HepG2 (cell line): ENCODE measurements around the gene DDX18. TPM values are rescaled to one million over a fixed set of nuclear protein-coding genes. Genes with fewer than 3 reads are reported as not detected.

ENCODE experiments used
- ATAC-seq: fragments of 200-7000 bp; cut with Tn5 transposase; 3 replicates; pipeline ENCODE4 v1.9.1; 2020; ENCODE audit warnings: mild to moderate bottlenecking, moderate library complexity
- BruUV-seq: library from RNA; stranded (reverse); fragments of 400-500 nt; replicated peaks from 2 replicates; lab custom pipeline; 2021; lab: Mats Ljungman, UMichigan
- CTCF ChIA-PET: fragments of 300-600 bp; formaldehyde crosslinking; extraction: SDS; loops from one replicate; lab custom pipeline; 2021; ENCODE audit warnings: low total read pairs, inconsistent platforms, low intra/inter-chr PET ratio; lab: Yijun Ruan, JAX
- POLR2A ChIA-PET: fragments of 350-600 bp; sonication (Branson Sonifier 250); formaldehyde crosslinking; loops from one replicate; lab custom pipeline; 2020; ENCODE audit warnings: antibody characterized with exemption, inconsistent platforms; lab: Yijun Ruan, JAX
- DNase-seq: peaks from one replicate; pipeline ENCODE4 v3.0.0-alpha.2; 2015; ENCODE audit warnings: low spot score
- FAIRE-seq: peaks from 3 replicates; lab custom pipeline; 2011; peaks lifted over from hg19 to GRCh38; lab: Jason Lieb, UNC
- H2AFZ ChIP-seq: one replicate; pipeline ENCODE4 v1.6.1; 2011; ENCODE audit warnings: low read length, inconsistent platforms
- H3K27ac ChIP-seq: fragments of 300-600 bp; 3 replicates; pipeline ENCODE4 v1.8.0; 2011; ENCODE audit warnings: mixed run types, mild to moderate bottlenecking, mixed read lengths, low read length, inconsistent platforms; ENCODE audit not compliant: insufficient read depth; ENCODE audit errors: extremely low read length
- H3K27me3 ChIP-seq, 2 experiments: fragments of 200-600 bp in 1 of 2; 2 replicates in 1 of 2; 3 replicates in 1 of 2; pipeline versions ENCODE4 v1.6.0 to v1.8.0; 2011; ENCODE audit warnings: low read length in 2 of 2, mild to moderate bottlenecking in 2 of 2, moderate library complexity in 2 of 2, inconsistent platforms in 1 of 2; ENCODE audit not compliant: insufficient read depth in 2 of 2, control insufficient read depth in 1 of 2
- H3K36me3 ChIP-seq, 2 experiments: fragments of 200-600 bp in 1 of 2; replicated peaks in 1 of 2; 2 replicates in 1 of 2; 3 replicates in 1 of 2; pipeline versions ENCODE4 v1.5.1 to v1.8.0; 2011; ENCODE audit warnings: low read length in 2 of 2, inconsistent platforms in 1 of 2; ENCODE audit not compliant: insufficient read depth in 2 of 2, control insufficient read depth in 1 of 2
- H3K4me1 ChIP-seq: 2 replicates; pipeline ENCODE4 v1.5.1; 2012; ENCODE audit warnings: low read length, inconsistent platforms; ENCODE audit not compliant: insufficient read depth
- H3K4me2 ChIP-seq: 2 replicates; pipeline ENCODE4 v1.6.0; 2011; ENCODE audit warnings: low read depth, low read length, inconsistent platforms
- H3K4me3 ChIP-seq, 3 experiments: fragments of 200-600 bp in 1 of 3; sonication (generic), shearing (Covaris generic) in 1 of 3; replicated peaks in 1 of 3; 2 replicates each; pipeline ENCODE4 v1.5.1; 2011 to 2016; ENCODE audit warnings: low read length in 3 of 3, inconsistent platforms in 2 of 3, low read depth in 2 of 3, mild to moderate bottlenecking in 2 of 3, control low read depth in 1 of 3, mixed read lengths in 1 of 3; ENCODE audit not compliant: insufficient read depth in 1 of 3
- H3K79me2 ChIP-seq: one replicate; pipeline ENCODE4 v1.6.1; 2011; ENCODE audit warnings: low read length, inconsistent platforms; ENCODE audit not compliant: insufficient read depth
- H3K9ac ChIP-seq: 2 replicates; pipeline ENCODE4 v1.6.0; 2011; ENCODE audit warnings: mild to moderate bottlenecking, low read depth, low read length, inconsistent platforms; ENCODE audit not compliant: insufficient read depth
- H3K9me3 ChIP-seq: 2 replicates; pipeline ENCODE4 v1.5.1; 2012; ENCODE audit warnings: mild to moderate bottlenecking, low read length
- H4K20me1 ChIP-seq: 2 replicates; pipeline ENCODE4 v1.6.0; 2011; ENCODE audit warnings: inconsistent platforms, mild to moderate bottlenecking, low read length, moderate library complexity; ENCODE audit not compliant: insufficient read depth
- ARNTL ChIP-seq: sonication (generic); formaldehyde crosslinking; IDR thresholded peaks from 2 replicates; pipeline ENCODE4 v1.4.0; 2020; ENCODE audit warnings: mild to moderate bottlenecking, missing genetic modification reagents
- HNRNPL ChIP-seq: fragments of 200-400 bp; formaldehyde crosslinking; IDR thresholded peaks from 2 replicates; pipeline ENCODE4 v1.6.1; 2017; ENCODE audit warnings: mild to moderate bottlenecking, low read depth, low read length
- KLF13 ChIP-seq: sonication (generic); formaldehyde crosslinking; IDR thresholded peaks from 2 replicates; pipeline ENCODE4 v1.4.0; 2020; ENCODE audit warnings: mild to moderate bottlenecking, missing genetic modification reagents
- KMT2A ChIP-seq: sonication (generic); formaldehyde crosslinking; IDR thresholded peaks from 2 replicates; pipeline ENCODE4 v1.4.0; 2020; ENCODE audit warnings: missing genetic modification reagents
- REXO4 ChIP-seq: sonication (generic); formaldehyde crosslinking; IDR thresholded peaks from 2 replicates; pipeline ENCODE4 v1.8.0; 2022; ENCODE audit warnings: missing genetic modification reagents, mild to moderate bottlenecking, borderline replicate concordance
- ZC3H4 ChIP-seq: sonication (generic); formaldehyde crosslinking; IDR thresholded peaks from 2 replicates; pipeline ENCODE4 v1.4.0; 2020; ENCODE audit warnings: missing genetic modification reagents, borderline replicate concordance
- ZNF230 ChIP-seq: sonication (generic); formaldehyde crosslinking; IDR thresholded peaks from 2 replicates; pipeline ENCODE4 v1.4.0; 2020; ENCODE audit warnings: mild to moderate bottlenecking, missing genetic modification reagents
- ZNF331 ChIP-seq: sonication (generic); formaldehyde crosslinking; IDR thresholded peaks from 2 replicates; pipeline ENCODE4 v1.4.0; 2020; ENCODE audit warnings: missing genetic modification reagents
- ZNF468 ChIP-seq: sonication (generic); formaldehyde crosslinking; IDR thresholded peaks from 2 replicates; pipeline ENCODE4 v1.8.0; 2022; ENCODE audit warnings: mild to moderate bottlenecking, moderate library complexity, missing genetic modification reagents
- ZNF549 ChIP-seq: sonication (generic); formaldehyde crosslinking; IDR thresholded peaks from 2 replicates; pipeline ENCODE4 v1.5.0; 2020; ENCODE audit warnings: missing genetic modification reagents
- ZNF607 ChIP-seq: sonication (generic); formaldehyde crosslinking; IDR thresholded peaks from 2 replicates; pipeline ENCODE4 v1.5.1; 2020; ENCODE audit warnings: missing genetic modification reagents, mild to moderate bottlenecking, borderline replicate concordance
- ZNF740 ChIP-seq: sonication (generic); formaldehyde crosslinking; IDR thresholded peaks from 2 replicates; pipeline ENCODE4 v1.4.0; 2020; ENCODE audit warnings: missing genetic modification reagents
- ZNF746 ChIP-seq: sonication (generic); formaldehyde crosslinking; IDR thresholded peaks from 2 replicates; pipeline ENCODE4 v1.8.0; 2022; ENCODE audit warnings: mild to moderate bottlenecking, missing genetic modification reagents
- ZNF772 ChIP-seq: sonication (generic); formaldehyde crosslinking; IDR thresholded peaks from 2 replicates; pipeline ENCODE4 v1.5.0; 2020; ENCODE audit warnings: mild to moderate bottlenecking, missing genetic modification reagents
- ZNF83 ChIP-seq: sonication (generic); formaldehyde crosslinking; IDR thresholded peaks from 2 replicates; pipeline ENCODE4 v1.4.0; 2020; ENCODE audit warnings: missing genetic modification reagents, mild to moderate bottlenecking, borderline replicate concordance
- ZNF891 ChIP-seq: sonication (generic); formaldehyde crosslinking; IDR thresholded peaks from 2 replicates; pipeline ENCODE4 v1.5.0; 2020; ENCODE audit warnings: mild to moderate bottlenecking, missing genetic modification reagents
- ZSCAN25 ChIP-seq: sonication (generic); formaldehyde crosslinking; IDR thresholded peaks from 2 replicates; pipeline ENCODE4 v1.8.0; 2022; ENCODE audit warnings: mild to moderate bottlenecking, missing genetic modification reagents
- WGBS: methylation state at CpG from one replicate; pipeline ENCODE4 v1.1.6; 2017; ENCODE audit warnings: low lambda C conversion rate; 5-methylcytosine and 5-hydroxymethylcytosine counted together
- in situ Hi-C: cut with HindIII; loops from 2 replicates; pipeline ENCODE4 v1.10.0; 2017; ENCODE audit warnings: low pct_unique_long_range_greater_than_20kb; ENCODE audit not compliant: extremely low pct_ligation_motif_present
- intact Hi-C: fragments of 100-400 bp; cut with micrococcal nuclease; formaldehyde crosslinking; loops from one replicate; pipeline ENCODE4 v1.10.0; 2022; ENCODE audit not compliant: unreplicated experiment
- polyA plus RNA-seq, 8 experiments: library from polyadenylated mRNA; depleted of rRNA in 3 of 8; stranded (reverse) in 7 of 8; unstranded in 1 of 8; fragments of >200 nt; fragmentation: Illumina TruSeq in 4 of 8; extraction: Trizol in 4 of 8; gene quantifications; 2 replicates each; pipeline versions ENCODE4 v1.2.1 to v1.2.3, GENCODE V29; 2011 to 2016; ENCODE audit warnings: low read depth in 4 of 8, missing spikeins in 1 of 8, mixed read lengths in 1 of 8; ENCODE audit not compliant: insufficient read depth in 1 of 8
- total RNA-seq, 5 experiments: library from RNA; depleted of rRNA; stranded (reverse); fragments of >200 nt; fragmentation: Illumina TruSeq; extraction: Trizol; gene quantifications; 2 replicates each; pipeline ENCODE4 v1.2.3, GENCODE V29; 2016; ENCODE audit warnings: low read depth in 1 of 5
- TF ChIP-seq, protein P1 (sequence below): sonication (generic); formaldehyde crosslinking; IDR thresholded peaks from 2 replicates; pipeline ENCODE4 v1.5.0; 2020; ENCODE audit warnings: missing genetic modification reagents, mild to moderate bottlenecking, borderline replicate concordance

The DDX18 gene
- total and polyA plus RNA-seq, 2 of the 13 experiments (the other 11 are each of a cell fraction or from before 2014, with no cell fraction given), result 64.0 to 134 TPM

DNA sequence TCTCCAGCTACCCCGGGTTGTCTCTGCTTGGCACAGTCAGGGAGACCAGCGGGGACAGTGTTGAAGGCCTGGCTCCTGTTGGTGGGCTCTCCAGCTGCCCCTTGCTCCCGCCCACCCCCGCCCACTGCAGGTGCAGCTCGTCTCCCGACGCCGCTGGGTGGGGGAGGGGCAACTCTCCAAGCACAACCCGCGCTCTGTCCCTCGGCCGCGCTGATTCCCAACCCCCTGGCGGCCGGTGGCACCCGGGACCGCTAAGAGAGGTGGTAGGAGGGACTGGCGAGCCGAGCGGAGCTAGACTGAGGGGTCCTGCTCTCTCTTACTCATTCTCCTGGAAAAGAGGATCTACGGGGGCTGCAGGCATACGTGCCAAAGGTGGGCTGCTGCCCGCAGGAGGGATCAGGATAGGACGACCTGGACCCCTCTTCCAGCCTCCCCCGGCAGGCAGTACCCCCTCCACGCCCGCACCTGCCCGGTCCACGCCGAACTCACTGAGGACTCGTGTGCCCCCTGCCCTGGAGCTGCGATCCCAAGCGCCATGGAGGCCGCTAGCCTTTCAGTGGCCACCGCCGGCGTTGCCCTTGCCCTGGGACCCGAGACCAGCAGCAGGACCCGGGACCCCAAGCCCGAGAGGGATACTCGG is 44.5 kb downstream of the DDX18 start:
- H2AFZ ChIP-seq, result no peak overlapping the region
- POLR2A ChIA-PET, result no interaction called here
- WGBS, result 74% methylated on average over 32 of the region's 41 CpGs
- H3K36me3 ChIP-seq, result no peaks in the 10 kb centered on the region
- no peaks in the 10 kb centered on the region for H3K9me3 ChIP-seq
- FAIRE-seq (no peak), ATAC-seq (no peak; the same call in 2 of the 3 replicates), DNase-seq (no peak)
- H3K4me2 ChIP-seq, result no peak overlapping the region
- CTCF ChIA-PET, result no interaction called here
- H3K4me3 ChIP-seq, result no peak overlapping the region
- TF ChIP-seq ZNF331 (CRISPR knock-in tag), result no peak
- no peak for TF ChIP-seq KMT2A (CRISPR knock-in tag)
- TF ChIP-seq ARNTL (CRISPR knock-in tag), result no peak
- TF ChIP-seq, protein P1, sequence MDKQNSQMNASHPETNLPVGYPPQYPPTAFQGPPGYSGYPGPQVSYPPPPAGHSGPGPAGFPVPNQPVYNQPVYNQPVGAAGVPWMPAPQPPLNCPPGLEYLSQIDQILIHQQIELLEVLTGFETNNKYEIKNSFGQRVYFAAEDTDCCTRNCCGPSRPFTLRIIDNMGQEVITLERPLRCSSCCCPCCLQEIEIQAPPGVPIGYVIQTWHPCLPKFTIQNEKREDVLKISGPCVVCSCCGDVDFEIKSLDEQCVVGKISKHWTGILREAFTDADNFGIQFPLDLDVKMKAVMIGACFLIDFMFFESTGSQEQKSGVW (CRISPR knock-in tag), result no peak
- TF ChIP-seq ZNF549 (CRISPR knock-in tag), result no peak
- TF ChIP-seq ZNF772 (CRISPR knock-in tag), result no peak
- no peak for TF ChIP-seq ZNF468 (CRISPR knock-in tag)
- 0 out of 2 replicates have a peak, but pooled peaks cover 4% of the 10 kb centered on the region for H3K4me1 ChIP-seq
- no TSS peak for BruUV-seq
- no peaks in the 10 kb centered on the region for H4K20me1 ChIP-seq
- in situ Hi-C loops, result no loop called here
- no peaks in the 10 kb centered on the region for H3K79me2 ChIP-seq
- 0 out of 5 replicates have a peak, but pooled peaks cover 0 to 2% of the 10 kb centered on the region in 2 experiments for H3K27me3 ChIP-seq
- no peak overlapping the region for H3K27ac ChIP-seq
- no peak overlapping the region for H3K9ac ChIP-seq
- intact Hi-C loops, result no loop called here

GRCh38 chr2:117859532-117859911 is 45.0 kb downstream of the DDX18 start:
- ATAC-seq (no peak), DNase-seq (no peak), FAIRE-seq (no peak)
- H3K4me3 ChIP-seq, result no peak overlapping the region
- no peak overlapping the region for H3K27ac ChIP-seq
- H3K4me1 ChIP-seq, result 0 out of 2 replicates have a peak, but pooled peaks cover 4% of the 10 kb centered on the region
- CTCF ChIA-PET, result no interaction called here
- POLR2A ChIA-PET, result no interaction called here
- H3K9ac ChIP-seq, result no peak overlapping the region
- H2AFZ ChIP-seq, result no peak overlapping the region
- intact Hi-C loops, result no loop called here
- in situ Hi-C loops, result no loop called here
- H3K79me2 ChIP-seq, result no peaks in the 10 kb centered on the region
- H3K9me3 ChIP-seq, result no peaks in the 10 kb centered on the region
- no TSS peak for BruUV-seq
- H3K4me2 ChIP-seq, result no peak overlapping the region
- no peaks in the 10 kb centered on the region for H3K36me3 ChIP-seq
- no peaks in the 10 kb centered on the region for H4K20me1 ChIP-seq
- H3K27me3 ChIP-seq, result 0 out of 5 replicates have a peak, but pooled peaks cover 0 to 2% of the 10 kb centered on the region in 2 experiments
- 77% methylated on average over 42 of the region's 44 CpGs for WGBS
- TF ChIP-seq ZNF83 (CRISPR knock-in tag) (no peak), ZSCAN25 (CRISPR knock-in tag) (no peak), ZNF746 (CRISPR knock-in tag) (no peak), ZNF607 (CRISPR knock-in tag) (no peak), REXO4 (CRISPR knock-in tag) (no peak), ZNF230 (CRISPR knock-in tag) (no peak), ZC3H4 (CRISPR knock-in tag) (no peak), ZNF891 (CRISPR knock-in tag) (no peak), HNRNPL (no peak), ZNF740 (CRISPR knock-in tag) (no peak), KLF13 (CRISPR knock-in tag) (no peak)
